Trophoblast cell (in vitro differentiated cells and primary cell): ENCODE data around the gene BAIAP2.

ENCODE experiments used
- DNase-seq, 2 donors: peaks; one replicate each; pipeline ENCODE4 v3.0.0-alpha.2; 2016
- H2AFZ ChIP-seq: 2 replicates; pipeline ENCODE4 v1.6.1; 2013; ENCODE audit warnings: low read length, moderate library complexity, mild to moderate bottlenecking; ENCODE audit not compliant: insufficient read depth, poor library complexity
- H2AK5ac ChIP-seq: 2 replicates; pipeline ENCODE4 v1.6.1; 2013; ENCODE audit warnings: mild to moderate bottlenecking, low read length
- H2BK120ac ChIP-seq: 2 replicates; pipeline ENCODE4 v1.6.1; 2013; ENCODE audit warnings: low read length, mild to moderate bottlenecking, moderate library complexity; ENCODE audit not compliant: insufficient read depth, poor library complexity
- H2BK12ac ChIP-seq: 2 replicates; pipeline ENCODE4 v1.6.1; 2013; ENCODE audit warnings: mild to moderate bottlenecking, low read length, moderate library complexity
- H2BK5ac ChIP-seq: 2 replicates; pipeline ENCODE4 v1.6.1; 2013; ENCODE audit warnings: low read length, low read depth, moderate library complexity, mild to moderate bottlenecking; ENCODE audit not compliant: poor library complexity
- H3K14ac ChIP-seq: 2 replicates; pipeline ENCODE4 v1.6.1; 2013; ENCODE audit warnings: mild to moderate bottlenecking, low read length
- H3K18ac ChIP-seq: 2 replicates; pipeline ENCODE4 v1.6.1; 2013; ENCODE audit warnings: mild to moderate bottlenecking, low read length
- H3K23ac ChIP-seq: 2 replicates; pipeline ENCODE4 v1.6.1; 2013; ENCODE audit warnings: low read length
- H3K27ac ChIP-seq: 2 replicates; pipeline ENCODE4 v1.5.1; 2013; ENCODE audit warnings: low read depth, mild to moderate bottlenecking, inconsistent platforms, low read length, moderate library complexity
- H3K27me3 ChIP-seq: 2 replicates; pipeline ENCODE4 v1.6.1; 2013; ENCODE audit warnings: inconsistent platforms, mild to moderate bottlenecking, low read length, moderate library complexity; ENCODE audit not compliant: insufficient read depth
- H3K36me3 ChIP-seq, 2 experiments: 1 replicate in 1 of 2; 2 replicates in 1 of 2; pipeline ENCODE4 v1.6.1; 2013; ENCODE audit warnings: low read length in 2 of 2, mild to moderate bottlenecking in 2 of 2, moderate library complexity in 1 of 2; ENCODE audit not compliant: insufficient read depth in 2 of 2, control insufficient read depth in 1 of 2
- H3K4ac ChIP-seq: 2 replicates; pipeline ENCODE4 v1.6.1; 2013; ENCODE audit warnings: low read depth, mild to moderate bottlenecking, low read length, moderate library complexity
- H3K4me1 ChIP-seq, 2 experiments: 1 replicate in 1 of 2; 2 replicates in 1 of 2; pipeline ENCODE4 v1.6.1; 2013; ENCODE audit warnings: low read length in 2 of 2, mild to moderate bottlenecking in 2 of 2, moderate library complexity in 1 of 2; ENCODE audit not compliant: insufficient read depth in 2 of 2, control insufficient read depth in 1 of 2
- H3K4me2 ChIP-seq: 2 replicates; pipeline ENCODE4 v1.6.1; 2013; ENCODE audit warnings: inconsistent platforms, mild to moderate bottlenecking, low read length, moderate library complexity
- H3K4me3 ChIP-seq: 2 replicates; pipeline ENCODE4 v1.5.1; 2013; ENCODE audit warnings: mild to moderate bottlenecking, low read depth, low read length, inconsistent platforms
- H3K79me1 ChIP-seq: one replicate; pipeline ENCODE4 v1.6.1; 2013; ENCODE audit warnings: low read length
- H3K79me2 ChIP-seq: 2 replicates; pipeline ENCODE4 v1.6.1; 2013; ENCODE audit warnings: low read length, mild to moderate bottlenecking; ENCODE audit not compliant: control insufficient read depth, insufficient read depth, poor library complexity
- H3K9ac ChIP-seq: 2 replicates; pipeline ENCODE4 v1.6.1; 2013; ENCODE audit warnings: mild to moderate bottlenecking, low read length
- H3K9me3 ChIP-seq: 2 replicates; pipeline ENCODE4 v1.6.1; 2013; ENCODE audit warnings: low read depth, mild to moderate bottlenecking, control low read depth, inconsistent platforms, low read length; ENCODE audit not compliant: insufficient read depth
- H4K12ac ChIP-seq: 2 replicates; pipeline ENCODE4 v1.6.1; 2013; ENCODE audit warnings: low read depth, mild to moderate bottlenecking, low read length, moderate library complexity
- H4K8ac ChIP-seq: 2 replicates; pipeline ENCODE4 v1.6.1; 2013; ENCODE audit warnings: low read depth, mild to moderate bottlenecking, low read length, moderate library complexity
- H4K91ac ChIP-seq: one replicate; pipeline ENCODE4 v1.6.1; 2013; ENCODE audit warnings: low read depth, mild to moderate bottlenecking, low read length, moderate library complexity
- WGBS: extraction: QIAGEN DNeasy Blood & Tissue Kit; methylation state at CpG from one replicate; pipeline ENCODE4 v1.1.7; 2013; ENCODE audit warnings: missing lambda C conversion rate; ENCODE audit not compliant: insufficient read length, insufficient coverage; ENCODE audit errors: extremely low coverage; 5-methylcytosine and 5-hydroxymethylcytosine counted together

BAIAP2 gene

DNA sequence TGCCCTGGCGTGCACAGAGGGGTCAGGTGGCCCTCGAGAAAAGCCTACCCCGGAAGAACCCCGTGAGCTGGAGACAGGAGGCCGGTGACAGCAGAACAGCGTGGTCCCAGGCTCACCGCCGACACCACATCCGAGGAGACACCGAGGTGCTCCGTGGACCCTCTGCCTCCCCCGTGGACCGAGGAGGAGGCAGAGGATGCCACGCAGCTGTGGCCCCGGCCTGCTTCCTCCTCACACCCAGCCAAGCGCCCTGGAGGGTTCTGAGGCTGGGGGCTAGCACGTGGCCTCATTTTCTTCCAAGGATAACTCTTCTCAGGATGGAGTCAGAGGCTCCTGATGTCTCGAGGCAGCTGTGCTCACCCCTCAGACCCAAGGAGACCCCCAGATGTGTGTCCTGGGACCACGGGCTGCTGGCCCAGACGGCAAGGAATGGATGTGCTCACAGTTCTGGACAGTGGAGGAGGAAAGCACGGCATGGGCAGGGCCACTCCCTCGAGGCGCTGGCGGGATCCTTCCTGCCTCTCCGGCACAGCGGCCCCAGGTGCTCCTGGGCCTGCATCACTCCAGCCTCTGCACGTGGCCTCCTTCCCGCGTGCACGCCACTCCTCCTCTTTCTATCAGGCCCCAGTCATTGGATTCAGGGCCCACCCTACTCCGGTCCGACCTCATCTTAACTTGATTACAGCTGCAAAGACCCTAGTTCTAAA, 125.9 kb downstream of the BAIAP2 start:
- Histone ChIP-seq H3K27me3 (peaks cover 13% of the 10 kb centered on the region), H4K8ac (no peak overlapping the region), H4K91ac (no peak overlapping the region), H3K27ac (no peak overlapping the region), H3K79me1 (no peaks in the 10 kb centered on the region), H3K9me3 (no peaks in the 10 kb centered on the region), H2AK5ac (no peak overlapping the region), H3K23ac (no peak overlapping the region), H3K18ac (no peak overlapping the region), H2BK5ac (no peak overlapping the region), H3K9ac (no peak overlapping the region), H2BK120ac (no peak overlapping the region), H3K14ac (no peak overlapping the region), H2AFZ (no peak overlapping the region), H3K4me3 (no peak overlapping the region), H2BK12ac (no peak overlapping the region), H3K36me3 (no peaks in the 10 kb centered on the region), H3K4me1 (no peaks in the 10 kb centered on the region), H3K79me2 (no peaks in the 10 kb centered on the region), H3K4ac (no peak overlapping the region), H4K12ac (no peak overlapping the region), H3K4me2 (no peak overlapping the region)
- DNase-seq, result no peak
- WGBS, result no CpG with 5 or more reads among the region's 32 CpGs

DNA sequence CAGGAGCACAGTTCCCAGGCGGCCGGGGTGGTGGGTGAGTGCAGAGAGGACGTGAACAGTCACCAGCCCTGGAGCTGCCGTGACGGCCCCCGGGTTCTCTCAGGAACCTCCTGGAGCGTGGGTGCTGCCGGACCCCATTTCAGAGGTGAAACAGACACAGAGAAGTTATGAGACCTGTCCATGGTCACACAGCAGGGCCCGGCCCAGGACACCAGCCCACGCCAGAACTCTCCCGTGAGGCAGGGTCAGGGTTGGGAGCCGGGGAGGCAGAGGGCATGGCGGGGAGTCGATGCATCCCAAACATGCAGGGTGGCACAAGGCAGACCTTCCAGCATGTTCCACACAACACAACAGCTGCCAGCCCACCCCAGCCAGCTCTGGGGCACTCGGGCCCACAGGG, 126.6 kb downstream of the BAIAP2 start:
- Histone ChIP-seq H3K4me2 (no peak overlapping the region), H3K36me3 (no peaks in the 10 kb centered on the region), H3K79me1 (no peaks in the 10 kb centered on the region), H3K79me2 (no peaks in the 10 kb centered on the region), H4K12ac (no peak overlapping the region), H2BK120ac (no peak overlapping the region), H2BK12ac (no peak overlapping the region), H2AFZ (no peak overlapping the region), H4K8ac (no peak overlapping the region), H3K4me3 (no peak overlapping the region), H3K4me1 (no peaks in the 10 kb centered on the region), H3K4ac (no peak overlapping the region), H3K9me3 (no peaks in the 10 kb centered on the region), H3K14ac (no peak overlapping the region), H3K9ac (no peak overlapping the region), H3K27ac (no peak overlapping the region), H3K23ac (no peak overlapping the region), H3K18ac (no peak overlapping the region), H4K91ac (no peak overlapping the region), H3K27me3 (peaks cover 13% of the 10 kb centered on the region), H2BK5ac (no peak overlapping the region), H2AK5ac (no peak overlapping the region)
- DNase-seq, result no peak
- no CpG with 5 or more reads among the region's 15 CpGs for WGBS

DNA sequence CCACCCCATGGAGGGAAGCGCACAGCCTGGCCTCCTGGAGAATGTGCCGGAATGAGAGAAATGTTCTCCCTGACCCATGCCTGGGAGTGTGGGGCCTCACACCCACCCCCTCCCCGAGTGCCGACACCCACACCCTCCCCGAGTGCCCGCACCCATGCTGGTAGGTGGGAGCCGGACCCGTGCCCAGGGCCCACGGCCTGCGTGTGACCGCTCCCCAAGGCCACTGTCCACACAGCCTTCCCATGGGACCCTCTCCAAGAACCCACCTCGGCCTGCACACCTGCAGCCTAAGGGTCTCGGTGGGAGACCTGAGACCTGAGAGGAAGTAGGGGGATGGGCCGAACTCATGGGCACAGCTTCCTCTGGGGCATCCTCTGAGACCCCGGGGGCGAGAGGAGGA, 127.0 kb downstream of the BAIAP2 start:
- H4K12ac ChIP-seq, result no peak overlapping the region
- no peak overlapping the region for H2BK12ac ChIP-seq
- no peak overlapping the region for H3K23ac ChIP-seq
- no peak overlapping the region for H2BK120ac ChIP-seq
- no peak overlapping the region for H3K18ac ChIP-seq
- DNase-seq, result no peak
- no peak overlapping the region for H3K4me3 ChIP-seq
- H3K36me3 ChIP-seq, result no peaks in the 10 kb centered on the region
- H2BK5ac ChIP-seq, result no peak overlapping the region
- no peak overlapping the region for H3K27ac ChIP-seq
- no peak overlapping the region for H2AK5ac ChIP-seq
- no peaks in the 10 kb centered on the region for H3K4me1 ChIP-seq
- no peak overlapping the region for H4K91ac ChIP-seq
- H3K9ac ChIP-seq, result no peak overlapping the region
- H3K4ac ChIP-seq, result no peak overlapping the region
- H3K79me2 ChIP-seq, result no peaks in the 10 kb centered on the region
- H3K9me3 ChIP-seq, result no peaks in the 10 kb centered on the region
- H3K79me1 ChIP-seq, result no peaks in the 10 kb centered on the region
- no CpG with 5 or more reads among the region's 16 CpGs for WGBS
- no peak overlapping the region for H2AFZ ChIP-seq
- no peak overlapping the region for H3K14ac ChIP-seq
- no peak overlapping the region for H3K4me2 ChIP-seq
- no peak overlapping the region for H4K8ac ChIP-seq
- H3K27me3 ChIP-seq, result peaks cover 16% of the 10 kb centered on the region

DNA sequence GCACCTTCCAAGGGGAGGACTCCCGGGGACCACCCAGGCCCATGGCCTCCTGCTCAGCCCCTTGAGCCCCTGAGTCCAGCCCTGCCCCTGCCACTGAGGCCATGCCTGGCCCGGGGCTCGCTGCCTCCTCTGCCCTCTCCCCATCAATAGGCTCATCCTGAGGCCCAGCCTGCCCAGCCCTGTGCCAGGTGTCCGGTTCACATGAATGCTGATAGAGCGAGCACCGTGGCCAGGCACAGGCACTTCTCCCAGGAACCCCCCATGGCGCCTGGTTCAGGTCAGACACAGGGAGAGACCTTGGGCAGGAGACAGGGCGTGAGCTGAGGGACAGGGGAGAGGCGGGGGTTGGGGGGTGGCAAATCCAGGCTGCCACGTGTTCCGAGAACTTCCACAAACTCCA, 127.5 kb downstream of the BAIAP2 start:
- Histone ChIP-seq H3K4me3 (no peak overlapping the region), H4K12ac (no peak overlapping the region), H3K14ac (no peak overlapping the region), H2BK120ac (no peak overlapping the region), H4K8ac (no peak overlapping the region), H3K79me2 (no peaks in the 10 kb centered on the region), H3K27ac (no peak overlapping the region), H3K4ac (no peak overlapping the region), H3K18ac (no peak overlapping the region), H3K4me1 (no peaks in the 10 kb centered on the region), H4K91ac (no peak overlapping the region), H3K9ac (no peak overlapping the region), H3K23ac (no peak overlapping the region), H3K27me3 (peaks cover 17% of the 10 kb centered on the region), H2BK12ac (no peak overlapping the region), H3K79me1 (no peaks in the 10 kb centered on the region), H2AK5ac (no peak overlapping the region), H2BK5ac (no peak overlapping the region), H3K4me2 (no peak overlapping the region), H3K9me3 (no peaks in the 10 kb centered on the region), H2AFZ (no peak overlapping the region), H3K36me3 (no peaks in the 10 kb centered on the region)
- no peak for DNase-seq
- WGBS, result no CpG with 5 or more reads among the region's 11 CpGs
